Right lobe of liver (tissue), 4 donors: ENCODE data around the gene GADL1.

ENCODE experiments used
- CTCF ChIP-seq, 4 donors: fragments of 200-600 bp in 3 of 4; fragments of 450-650 bp in 1 of 4; IDR thresholded peaks; one replicate each; pipeline versions ENCODE4 v1.5.1 to v1.8.0; 2016 to 2022; ENCODE audit warnings: antibody characterized with exemption in 4 of 4, mild to moderate bottlenecking in 2 of 4
- POLR2A ChIP-seq: fragments of 450-650 bp; IDR thresholded peaks from one replicate; pipeline ENCODE4 v1.6.1; 2017; ENCODE audit warnings: antibody characterized with exemption, mild to moderate bottlenecking
- donor health status: DM: no; HTN: no; CAD: no.
- donor health status: DM: no; HTN: no; CAD: no.
- donor health status: DM: no; HTN: yes; CAD: no.

- TF ChIP-seq POLR2A, result no peak
- TF ChIP-seq CTCF (IDR thresholded peaks at IDR 0.05), result no peak
Observed at GRCh38 chr3:30915782-30916181, 21.3 kb upstream of the GADL1 start.
